Measurements from ENCODE around the gene SMC6.

The SMC6 gene

GRCh38 chr2:17765398-17765797 lies 11.8 kb upstream of the SMC6 start:
- no peak for DNase-seq (ENCODE audit: low read depth)

- DNase-seq (ENCODE audit: low read depth) = no peak
These were observed 10.2 kb upstream of the SMC6 start for GRCh38 chr2:17763641-17764333.

- no peak for DNase-seq (ENCODE audit: low read depth)
These were observed 8.8 kb upstream of the SMC6 start for GRCh38 chr2:17762451-17762850.

GRCh38 chr2:17759805-17760204 lies 6.2 kb upstream of the SMC6 start:
- DNase-seq (ENCODE audit: low read depth) = no peak

GRCh38 chr2:17758118-17758517 lies 4.5 kb upstream of the SMC6 start:
- no peak for DNase-seq (ENCODE audit: low read depth)

GRCh38 chr2:17757321-17757720 lies 3.7 kb upstream of the SMC6 start:
- no peak for DNase-seq (ENCODE audit: low read depth)

GRCh38 chr2:17756668-17757067 lies 3.1 kb upstream of the SMC6 start:
- no peak for DNase-seq (ENCODE audit: low read depth)

GRCh38 chr2:17754773-17755425 lies 1.3 kb upstream of the SMC6 start:
- no peak for DNase-seq (ENCODE audit: low read depth)

- DNase-seq (ENCODE audit: low read depth) = peak; percentile 21
These were observed 463 bp downstream of the SMC6 start for GRCh38 chr2:17752892-17753802.

- no peak for DNase-seq (ENCODE audit: low read depth)
These were observed 1.4 kb downstream of the SMC6 start for GRCh38 chr2:17752246-17752645.

- DNase-seq (ENCODE audit: low read depth) = no peak
These were observed 3.7 kb downstream of the SMC6 start for GRCh38 chr2:17749753-17750438.

GRCh38 chr2:17748745-17749144 lies 4.9 kb downstream of the SMC6 start:
- no peak for DNase-seq (ENCODE audit: low read depth)

GRCh38 chr2:17747684-17748452 lies 5.7 kb downstream of the SMC6 start:
- DNase-seq (ENCODE audit: low read depth) = no peak

GRCh38 chr2:17740203-17740602 lies 13.4 kb downstream of the SMC6 start:
- DNase-seq (ENCODE audit: low read depth) = no peak

GRCh38 chr2:17736989-17737388 lies 16.6 kb downstream of the SMC6 start:
- DNase-seq (ENCODE audit: low read depth) = no peak

GRCh38 chr2:17735864-17736263 lies 17.7 kb downstream of the SMC6 start:
- DNase-seq (ENCODE audit: low read depth) = no peak

- DNase-seq (ENCODE audit: low read depth) = no peak
These were observed 20.0 kb downstream of the SMC6 start for GRCh38 chr2:17733599-17733998.

GRCh38 chr2:17729880-17730279 lies 23.7 kb downstream of the SMC6 start:
- DNase-seq (ENCODE audit: low read depth) = no peak

GRCh38 chr2:17728210-17728609 lies 25.4 kb downstream of the SMC6 start:
- DNase-seq (ENCODE audit: low read depth) = no peak

GRCh38 chr2:17719562-17720371 lies 33.8 kb downstream of the SMC6 start:
- no peak for DNase-seq (ENCODE audit: low read depth)

- no peak for DNase-seq (ENCODE audit: low read depth)
These were observed 34.9 kb downstream of the SMC6 start for GRCh38 chr2:17718689-17719088.

All from stimulated activated CD8-positive, alpha-beta memory T cell treated with anti-CD3 and anti-CD28 coated beads, Interleukin-4, amount 100 ng/mL, for 24 hours (primary cell).